ENCODE measurements around the gene ZMYND8.
"Not testable (repeated sequence)": the region's sequence is repeated elsewhere in the genome, so short reads cannot be mapped to it uniquely, and the experiment has no call there.

The ZMYND8 gene

DNA sequence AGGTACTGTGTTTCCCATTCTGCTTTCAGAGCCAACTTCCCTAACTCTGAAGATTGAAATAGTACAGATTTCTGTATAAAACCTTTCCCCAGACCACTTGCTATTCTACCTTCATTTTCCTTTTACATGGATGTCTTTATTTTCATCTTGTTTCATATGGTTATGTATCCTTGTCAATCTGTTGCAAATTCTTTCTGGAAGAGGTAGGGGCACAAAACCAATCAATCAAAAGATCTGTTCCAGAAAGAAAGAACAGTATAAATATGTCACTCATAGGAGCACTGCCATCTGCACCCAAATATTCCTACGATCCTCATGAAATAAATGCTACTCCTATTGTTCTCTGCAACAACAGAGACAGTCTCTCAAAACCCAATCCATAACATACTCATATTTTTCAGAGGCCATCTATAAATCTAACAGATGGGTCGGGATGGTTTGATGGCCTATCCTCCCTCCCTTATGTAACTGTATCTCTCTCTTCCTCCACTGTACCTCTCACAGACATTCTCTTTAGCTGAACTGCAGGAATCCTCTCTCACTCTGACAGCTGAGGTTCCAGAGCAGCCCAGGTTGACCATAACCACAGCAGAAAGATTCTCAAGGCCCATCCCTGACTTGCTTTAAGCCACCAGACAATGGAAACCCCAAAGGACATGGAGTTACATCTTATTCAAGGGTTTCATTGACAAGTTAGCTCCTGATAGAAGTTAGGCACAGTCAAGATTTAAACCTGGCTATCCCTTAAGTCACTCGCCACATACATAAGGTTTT is 112.8 kb downstream of the ZMYND8 start:
- no peak for DNase-seq

DNA sequence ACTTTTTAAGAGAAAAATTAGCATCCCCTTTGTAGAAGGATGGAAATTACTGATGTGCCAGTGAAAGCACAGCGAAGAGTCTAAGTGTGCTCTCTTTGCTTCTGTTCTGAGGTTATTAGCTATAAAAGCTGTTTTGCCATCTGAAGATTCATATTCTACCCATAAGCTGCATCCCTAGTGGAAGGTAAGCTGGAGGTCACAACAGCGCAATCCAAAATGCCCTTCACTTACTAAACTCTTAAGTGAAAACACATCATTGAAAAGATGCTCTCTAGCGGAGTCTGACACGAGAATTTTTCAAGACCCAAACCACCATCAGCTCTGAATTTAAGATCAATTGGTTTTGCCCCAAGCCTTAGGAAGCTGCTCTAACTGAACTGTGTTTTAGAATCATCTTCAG is 113.5 kb downstream of the ZMYND8 start:
- DNase-seq = no peak

DNA sequence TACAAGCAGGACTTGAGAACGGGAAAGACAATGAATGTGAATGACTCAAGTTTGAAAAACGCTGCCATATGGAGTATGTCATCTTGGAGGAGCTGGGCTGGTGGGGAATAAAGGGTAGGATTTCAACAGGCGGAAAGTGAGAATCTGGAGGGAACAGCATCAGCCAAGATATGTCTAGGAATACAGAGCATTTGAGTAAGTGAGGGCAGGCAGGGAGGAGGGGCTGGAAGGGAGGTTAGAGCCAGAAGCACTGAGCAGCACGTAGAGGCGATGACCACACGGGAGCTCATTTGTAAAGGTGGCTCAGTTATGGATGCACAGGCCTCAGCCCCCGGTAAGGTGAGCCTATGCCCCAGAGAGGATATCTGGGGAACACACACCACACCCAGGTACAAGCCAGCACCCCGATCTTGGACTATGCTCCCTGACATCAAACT is 115.1 kb downstream of the ZMYND8 start:
- DNase-seq = no peak

DNA sequence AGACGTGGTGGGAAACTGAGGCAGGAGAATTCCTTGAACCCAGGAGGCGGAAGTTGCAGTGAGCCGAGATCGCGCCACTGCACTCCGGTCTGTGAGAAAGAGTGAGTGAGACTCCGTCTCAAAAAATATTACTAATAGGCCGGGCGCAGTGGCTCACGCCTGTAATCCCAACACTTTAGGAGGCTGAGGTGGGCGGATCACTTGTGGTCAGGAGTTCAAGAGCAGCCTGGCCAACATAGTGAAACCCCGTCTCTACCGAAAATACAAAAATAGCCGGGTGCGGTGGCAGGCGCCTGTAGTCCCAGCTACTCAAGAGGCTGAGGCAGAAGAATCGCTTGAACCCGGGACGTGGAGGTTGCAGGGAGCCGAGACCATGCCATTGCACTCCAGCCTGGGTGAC is 116.4 kb downstream of the ZMYND8 start:
- DNase-seq = not testable (repeated sequence)

DNA sequence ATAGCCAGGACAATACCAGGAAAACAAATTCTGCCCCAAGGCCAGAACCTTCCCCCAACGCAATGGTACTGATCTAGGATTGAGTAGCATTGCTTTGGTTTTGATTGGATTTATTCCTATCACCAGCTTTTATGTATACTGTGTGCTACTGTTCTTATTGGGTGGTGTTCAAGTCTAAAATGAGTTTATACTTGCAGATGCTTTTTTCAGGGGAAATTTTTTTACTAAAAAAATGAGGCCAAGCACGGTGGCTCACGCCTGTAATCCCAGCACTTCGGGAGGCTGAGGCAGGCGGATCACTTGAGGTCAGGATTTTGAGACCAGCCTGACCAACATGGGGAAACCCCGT is 116.8 kb downstream of the ZMYND8 start:
- no peak for DNase-seq

DNA sequence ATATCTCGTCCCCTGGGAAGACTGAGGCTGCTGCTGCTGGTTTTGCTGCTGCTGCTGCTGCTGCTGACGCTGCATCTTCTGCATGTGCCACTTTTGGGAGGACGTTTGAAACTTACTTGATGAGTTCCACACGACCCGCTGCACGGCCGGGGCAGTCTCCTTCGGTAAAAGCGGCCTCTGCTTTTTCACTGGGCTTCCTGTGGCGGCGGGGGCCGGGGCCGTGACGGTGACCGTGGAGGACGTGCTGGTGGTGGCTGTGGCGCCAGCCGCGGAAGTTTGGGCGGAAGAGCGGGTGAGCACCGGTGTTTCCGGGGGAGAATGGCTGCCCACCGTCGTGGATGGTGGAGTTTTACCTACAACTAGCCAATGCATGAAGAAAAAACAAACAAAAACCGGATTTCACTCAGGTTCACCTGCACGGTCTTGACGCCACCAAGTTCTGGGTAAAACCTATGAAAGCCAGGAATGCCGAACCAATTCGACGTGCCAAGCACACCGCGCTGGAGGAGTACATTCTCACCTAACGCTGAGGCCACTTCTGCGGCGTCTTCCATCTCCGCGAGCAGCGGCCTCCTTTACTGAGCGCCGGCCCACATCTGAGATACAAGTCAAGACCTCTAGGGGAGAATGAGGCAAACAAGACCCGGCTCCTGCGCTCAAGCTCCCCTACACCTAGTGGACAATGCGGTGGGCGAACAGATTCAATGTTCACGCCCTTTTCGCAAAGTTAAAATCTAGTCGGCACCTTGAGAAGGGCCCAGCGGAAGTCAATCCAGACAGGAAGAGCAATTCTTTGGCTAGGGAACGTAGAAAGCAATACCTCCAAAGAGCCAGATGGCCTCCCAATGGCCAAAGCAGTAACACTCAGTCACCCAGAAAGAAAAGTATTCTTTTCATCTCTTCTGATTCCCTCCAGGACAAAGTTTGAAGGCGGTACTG is 117.5 kb downstream of the ZMYND8 start:
- DNase-seq = no peak

DNA sequence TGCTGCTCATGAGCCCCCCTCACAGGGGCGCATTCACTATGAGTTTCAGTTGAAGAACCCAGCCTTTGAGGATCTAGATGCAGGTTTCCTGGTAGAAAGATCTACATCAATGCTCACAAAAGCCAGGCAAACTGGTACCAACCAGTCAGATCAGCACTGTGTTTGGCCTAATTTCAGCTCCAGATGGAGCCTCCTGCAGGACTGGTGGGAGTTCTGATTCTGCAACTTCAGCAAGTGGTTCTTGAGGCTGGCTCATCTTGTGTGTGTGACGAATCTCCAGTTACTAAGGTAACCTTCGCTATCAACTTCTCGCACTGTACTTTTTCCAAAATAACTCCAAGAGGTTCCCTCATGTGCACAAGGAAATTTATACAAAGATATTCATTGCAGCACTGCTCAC is 118.8 kb downstream of the ZMYND8 start:
- DNase-seq = no peak

DNA sequence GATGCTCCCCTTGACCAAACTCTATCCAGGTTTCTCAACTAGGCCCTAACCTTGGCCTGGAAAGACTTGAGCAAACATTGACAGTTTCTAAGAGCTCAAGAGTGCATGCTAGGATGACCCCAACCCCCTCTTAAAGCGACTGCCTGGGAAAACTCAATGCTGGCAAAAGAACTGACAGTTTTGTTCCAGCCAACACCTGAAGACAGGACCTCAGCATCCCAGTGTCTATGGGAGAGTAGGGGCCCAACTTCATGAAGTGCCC is 119.9 kb downstream of the ZMYND8 start:
- no peak for DNase-seq

DNA sequence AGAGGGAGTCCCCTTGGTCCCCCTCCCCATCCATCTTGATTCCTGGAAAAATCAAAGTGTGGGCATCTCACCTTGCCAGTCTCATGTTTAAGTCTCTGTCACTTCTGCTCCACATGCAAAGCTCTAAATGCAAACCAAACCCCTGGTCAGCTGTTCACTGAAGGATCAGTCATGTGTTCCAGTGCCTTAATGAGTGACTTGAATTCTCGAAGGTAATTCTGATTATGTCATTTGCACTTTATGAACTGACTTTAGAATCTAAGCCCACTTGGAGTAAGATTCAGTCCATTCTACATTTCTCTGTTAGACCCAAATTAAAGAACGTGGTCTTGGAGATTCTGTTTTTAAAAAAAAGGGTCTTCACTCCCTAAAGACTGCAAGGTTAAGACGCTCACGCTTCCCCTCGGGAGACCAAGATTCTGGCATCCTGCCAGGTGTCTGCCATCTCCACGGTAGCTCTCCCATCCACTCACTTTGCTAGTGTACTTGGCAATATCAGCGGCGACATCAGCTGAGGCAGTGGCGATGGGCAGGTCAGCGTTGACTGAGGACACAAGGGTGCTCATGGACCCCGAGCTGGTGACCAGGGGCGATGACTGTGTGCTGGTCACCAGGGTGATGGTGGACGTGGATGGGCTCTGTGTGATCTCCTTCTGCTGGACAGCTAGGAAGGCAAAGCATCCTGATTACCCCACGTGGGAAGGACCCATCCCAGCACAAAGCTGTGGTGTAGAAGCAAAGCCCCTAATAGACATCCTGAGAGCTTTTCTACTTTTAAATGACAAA is 120.5 kb downstream of the ZMYND8 start:
- DNase-seq = no peak

DNA sequence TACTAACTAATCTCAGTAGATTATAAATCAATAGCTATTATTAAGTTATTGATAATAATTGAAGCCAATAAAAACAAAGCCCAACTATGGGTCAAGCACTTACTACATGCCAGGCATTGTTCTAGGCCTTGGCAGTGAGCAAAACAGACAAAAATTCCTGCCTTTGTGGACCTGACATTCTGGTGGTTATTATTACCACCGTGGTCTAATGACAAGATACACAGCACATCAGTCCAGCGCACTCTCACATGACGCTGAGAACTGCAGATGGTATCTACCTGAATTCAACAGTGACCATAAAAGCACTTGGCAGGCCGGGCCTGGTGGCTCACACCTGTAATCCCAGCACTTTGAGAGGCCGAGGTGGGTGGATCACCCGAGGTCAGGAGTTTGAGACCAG is 121.4 kb downstream of the ZMYND8 start:
- DNase-seq = no peak

DNA sequence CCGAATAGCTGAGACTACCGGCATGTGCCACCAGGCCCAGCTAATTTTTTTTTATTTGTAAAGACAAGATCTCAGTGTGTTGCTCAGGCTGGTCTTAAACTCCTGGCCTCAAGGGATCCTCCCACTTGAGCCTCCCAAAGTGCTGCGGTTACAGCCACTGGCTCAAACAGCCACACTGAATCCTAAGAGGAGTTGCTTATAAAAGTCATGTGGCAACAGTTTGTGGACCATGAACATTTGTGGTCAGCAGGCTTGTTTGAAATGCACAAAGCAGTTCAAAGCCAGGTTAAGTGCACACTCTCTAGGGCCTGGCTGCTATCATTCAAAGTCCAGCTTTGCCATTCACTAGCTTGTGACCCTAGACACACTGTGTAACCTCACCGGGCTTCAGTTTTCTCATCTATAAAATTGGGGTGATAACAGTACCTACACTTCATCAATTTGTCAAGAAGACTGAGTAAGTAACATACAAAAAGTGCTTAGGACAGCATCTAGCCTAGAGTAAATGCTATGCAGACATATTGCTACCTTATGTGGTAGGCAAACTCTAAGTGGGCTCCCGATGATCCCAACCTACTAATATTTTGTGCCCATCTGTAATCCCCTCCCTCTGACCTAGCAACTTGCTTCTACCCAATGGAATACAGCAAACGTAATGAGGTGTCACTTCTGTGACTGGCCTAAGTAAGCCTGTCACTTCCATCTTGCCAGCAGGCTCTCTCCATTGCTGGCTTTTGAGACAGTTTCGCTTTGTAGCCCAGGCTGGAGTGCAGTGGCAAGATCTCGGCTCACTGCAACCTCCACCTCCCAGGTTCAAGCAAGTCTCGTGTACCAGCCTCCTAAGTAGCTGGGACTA is 122.9 kb downstream of the ZMYND8 start:
- DNase-seq = no peak

DNA sequence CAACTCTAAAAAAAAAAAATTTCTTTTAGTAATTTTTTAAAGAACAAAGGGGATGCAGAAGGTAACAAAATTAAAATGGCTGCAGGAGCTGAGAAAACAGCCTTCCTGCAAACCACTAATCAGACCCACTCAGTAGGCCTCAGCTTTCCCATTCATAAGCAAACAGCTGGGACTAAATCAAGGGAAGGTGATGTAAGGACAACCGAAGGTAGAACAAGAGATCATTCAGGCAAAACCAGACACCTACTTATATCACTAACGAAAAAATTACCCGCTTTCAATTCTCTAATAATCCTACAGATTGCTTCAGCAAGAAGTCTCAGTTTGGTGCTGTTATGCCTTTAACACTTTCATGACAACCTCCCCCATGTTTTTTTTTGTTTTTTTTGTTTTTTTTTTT is 124.0 kb downstream of the ZMYND8 start:
- no peak for DNase-seq

DNA sequence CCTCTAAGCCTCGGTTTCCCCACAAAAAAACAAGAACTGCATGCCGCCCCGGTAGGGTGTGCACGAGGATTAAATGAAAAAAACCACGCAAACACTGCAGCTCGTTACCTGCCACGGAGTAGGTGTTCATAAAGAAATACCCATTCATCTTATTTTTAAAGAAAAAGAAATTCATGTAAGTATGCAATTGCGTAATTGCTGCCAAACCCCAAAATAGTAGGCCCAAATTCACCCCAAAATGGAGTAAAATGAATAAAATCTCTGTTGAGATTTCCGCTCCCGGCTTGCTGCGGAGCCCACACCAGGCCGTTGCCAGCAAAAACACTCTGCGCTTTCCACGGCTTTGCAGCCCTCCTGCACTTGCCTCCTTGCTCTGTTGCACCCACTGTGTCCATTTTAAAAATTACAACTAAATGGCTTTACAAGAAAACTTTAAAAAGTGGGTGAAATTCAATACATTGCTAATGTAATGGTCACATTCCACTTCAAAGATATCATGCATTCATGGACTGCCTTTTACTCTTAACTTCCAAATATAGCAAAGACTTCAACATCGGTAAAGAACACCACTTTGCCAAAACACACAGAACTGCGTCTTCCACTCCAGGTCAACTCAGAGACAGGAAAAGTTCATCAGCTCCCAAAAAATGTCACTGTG is 125.0 kb downstream of the ZMYND8 start:
- DNase-seq = no peak

DNA sequence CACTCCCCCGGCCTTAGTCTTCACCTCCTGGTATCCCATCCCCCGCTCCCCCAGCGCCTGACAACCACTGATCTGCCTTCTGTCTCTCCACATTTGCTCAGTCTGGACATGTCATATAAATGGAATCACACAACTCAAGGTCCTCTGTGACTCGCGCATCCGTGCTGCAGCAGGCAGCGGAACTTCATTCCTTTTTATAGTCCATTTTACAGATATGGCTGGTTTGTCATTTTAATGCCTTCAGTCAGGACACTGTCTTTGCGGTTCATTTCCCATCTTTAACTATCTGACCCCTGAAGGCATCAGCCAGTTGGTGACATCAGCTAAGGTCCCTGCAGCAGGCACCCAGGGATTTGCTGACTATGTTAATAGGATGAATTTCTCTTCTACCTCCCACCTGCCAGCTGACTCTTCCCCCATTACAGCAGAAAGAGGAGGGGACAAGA is 125.7 kb downstream of the ZMYND8 start:
- DNase-seq = no peak

DNA sequence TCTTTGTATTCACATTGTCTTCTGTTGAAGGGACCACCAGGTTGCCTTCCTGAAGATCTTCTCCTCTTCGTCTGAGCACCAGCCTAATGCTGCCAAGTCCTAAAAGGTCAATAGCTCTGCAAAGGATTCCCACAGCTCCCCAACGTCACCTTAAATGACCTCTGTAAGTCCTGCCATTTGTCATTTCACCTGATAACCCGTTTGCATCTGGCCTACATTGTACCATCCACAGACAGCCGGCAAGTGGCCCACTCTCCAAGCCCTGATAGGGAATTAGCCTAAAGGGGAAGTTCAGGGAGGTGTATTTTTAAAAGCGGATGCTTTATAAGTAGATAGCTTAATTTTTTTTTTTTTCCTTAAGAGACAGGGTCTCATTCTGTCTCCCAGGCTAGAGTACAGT is 127.8 kb downstream of the ZMYND8 start:
- no peak for DNase-seq

DNA sequence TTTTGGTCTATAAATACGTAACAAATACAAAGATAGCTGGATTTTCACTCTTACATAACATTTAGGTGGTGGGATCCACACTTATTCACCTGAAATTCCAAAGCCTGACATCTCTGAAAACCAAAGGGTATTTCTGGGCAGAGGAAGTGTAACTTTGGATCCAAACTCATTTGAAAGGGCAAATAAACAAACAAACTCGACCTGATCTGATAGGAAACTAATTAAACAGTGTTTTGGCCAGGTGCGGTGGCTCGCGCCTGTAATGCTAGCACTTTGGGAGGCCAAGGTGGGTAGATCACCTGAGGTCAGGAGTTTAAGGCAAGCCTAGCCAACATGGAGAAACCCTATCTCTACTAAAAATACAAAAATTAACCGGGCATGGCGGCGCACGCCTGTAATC is 128.9 kb downstream of the ZMYND8 start:
- DNase-seq = no peak

DNA sequence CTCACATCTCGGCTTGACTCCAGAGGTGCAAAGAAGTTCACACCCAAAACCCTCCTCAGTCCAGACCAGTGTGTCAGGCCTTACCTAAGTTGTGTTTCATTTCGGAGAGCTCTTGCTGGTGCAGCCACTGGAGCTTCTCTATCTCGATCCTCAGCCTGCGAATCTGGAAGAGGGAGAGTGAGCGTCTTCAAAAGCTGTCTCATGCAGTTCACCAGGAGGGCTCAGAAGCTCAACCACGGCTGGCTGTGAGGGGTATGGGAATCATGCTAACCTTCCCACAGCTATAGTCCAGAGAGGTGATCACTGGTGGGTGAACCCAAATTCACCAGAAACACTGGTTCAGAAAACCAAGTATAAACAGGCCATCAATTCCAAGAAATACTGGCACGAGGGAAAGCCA is 129.4 kb downstream of the ZMYND8 start:
- DNase-seq = no peak

DNA sequence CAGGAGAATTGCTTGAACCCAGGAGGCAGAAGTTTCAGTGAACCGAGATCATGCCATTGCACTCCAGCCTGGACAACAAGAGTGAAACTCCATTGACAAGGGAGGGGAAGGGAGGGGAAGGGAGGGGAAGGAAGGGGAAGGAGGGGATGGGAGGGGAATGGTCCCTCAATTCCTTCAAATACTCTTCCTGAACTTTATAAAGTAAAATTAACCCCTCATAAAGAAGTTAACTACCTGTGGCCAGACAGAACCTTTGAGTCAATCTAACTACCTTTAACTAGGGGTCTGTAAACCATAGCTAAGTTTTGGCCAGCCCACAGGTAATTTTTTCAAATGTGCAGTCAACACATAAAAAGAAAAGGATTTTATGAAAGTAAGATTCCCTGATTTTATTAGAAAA is 131.0 kb downstream of the ZMYND8 start:
- DNase-seq = no peak

DNA sequence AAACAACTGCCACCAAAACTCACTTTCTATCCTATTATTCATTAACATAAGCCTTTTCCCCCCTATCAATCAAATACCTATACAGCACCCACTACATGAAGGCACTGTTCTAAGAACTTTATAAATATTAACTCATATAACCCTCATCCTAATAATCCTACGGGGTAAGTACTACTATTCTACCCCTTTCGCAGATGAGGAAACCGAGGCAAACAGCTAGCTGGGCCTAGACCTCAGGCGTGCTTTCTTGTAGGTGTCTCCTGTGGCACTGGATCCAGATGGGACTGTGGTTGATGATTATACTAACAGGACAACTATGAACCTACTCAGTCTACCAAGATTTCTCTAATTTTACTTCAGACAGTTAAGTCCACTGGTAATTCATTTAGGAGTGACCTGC is 131.6 kb downstream of the ZMYND8 start:
- no peak for DNase-seq

DNA sequence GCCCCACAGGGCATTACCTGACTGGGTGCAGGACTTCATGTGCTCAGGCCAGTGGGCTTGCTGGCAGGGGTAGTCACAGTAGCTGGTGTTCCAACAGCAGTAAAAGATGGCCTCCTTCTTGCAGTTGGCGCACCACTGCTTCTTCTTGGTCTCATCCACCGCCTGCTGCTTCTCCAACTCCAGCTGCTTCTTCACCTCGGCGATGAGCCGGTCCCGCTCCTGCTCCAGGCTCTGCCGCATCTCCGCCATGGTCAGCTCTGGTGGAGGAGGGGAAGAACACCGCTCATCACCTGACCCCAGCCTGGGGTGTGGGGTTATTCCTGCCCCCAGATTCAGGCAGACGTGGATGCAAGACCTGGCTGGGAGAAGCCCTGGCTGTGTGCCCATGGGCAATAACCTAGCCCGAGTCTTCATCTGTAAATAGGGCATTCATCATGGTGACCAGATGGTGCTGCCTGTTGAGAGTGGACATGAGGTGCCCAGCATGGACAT is 132.2 kb downstream of the ZMYND8 start:
- no peak for DNase-seq

DNA sequence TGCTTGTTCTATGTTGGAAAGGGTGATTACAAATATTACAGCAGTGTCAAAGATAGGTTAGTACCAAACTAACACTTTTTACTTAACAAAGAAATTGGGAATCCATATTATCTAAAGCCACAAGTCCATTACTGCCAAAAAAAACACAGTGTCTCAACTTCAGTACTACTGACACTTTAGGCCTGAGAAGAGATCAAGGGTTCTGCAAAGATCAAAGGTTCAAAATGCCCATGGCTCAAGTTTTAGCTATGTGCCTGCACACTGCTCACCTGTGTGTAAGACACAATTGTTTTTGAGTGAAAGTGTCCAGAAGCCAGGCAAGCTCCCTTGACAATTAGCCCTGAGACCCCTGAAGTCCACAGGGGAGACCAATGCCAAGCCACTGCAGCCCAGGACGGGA is 132.6 kb downstream of the ZMYND8 start:
- no peak for DNase-seq
